Stomach (tissue), 9 donors: ENCODE results near the gene CAMK2N2. TPM values are rescaled to one million over a fixed set of nuclear protein-coding genes. Genes with fewer than 3 reads are reported as not detected.

Source experiments
- DNase-seq, 2 donors: peaks; one replicate each; pipeline versions ENCODE4 v3.0.0 to v3.0.0-alpha.2; 2013 to 2019
- H3K27ac ChIP-seq, 5 donors: fragments of 200-600 bp in 4 of 5; sonication (generic) in 4 of 5; one replicate each; pipeline ENCODE4 v1.5.1; 2013 to 2019; ENCODE audit warnings: mild to moderate bottlenecking in 1 of 5, moderate library complexity in 1 of 5
- H3K27me3 ChIP-seq, 3 donors: fragments of 200-600 bp; sonication (generic); one replicate each; pipeline ENCODE4 v1.5.1; 2017 to 2019; ENCODE audit warnings: mixed run types in 1 of 3
- H3K36me3 ChIP-seq, 4 donors: fragments of 200-600 bp; sonication (generic); 1 replicate in 3 of 4; 2 replicates in 1 of 4; pipeline ENCODE4 v1.5.1; 2016 to 2019
- H3K4me1 ChIP-seq, 4 donors: fragments of 200-600 bp; sonication (generic); one replicate each; pipeline ENCODE4 v1.5.1; 2016 to 2019
- H3K4me3 ChIP-seq, 4 donors: fragments of 200-600 bp; sonication (generic) in 3 of 4; one replicate each; pipeline ENCODE4 v1.5.1; 2016 to 2019; ENCODE audit warnings: mild to moderate bottlenecking in 1 of 4
- H3K9me3 ChIP-seq, 4 donors: fragments of 200-600 bp; sonication (generic); one replicate each; pipeline ENCODE4 v1.5.1; 2016 to 2019
- EP300 ChIP-seq: sonication (generic); formaldehyde crosslinking; IDR thresholded peaks from one replicate; pipeline ENCODE4 v1.6.1; 2017; ENCODE audit warnings: antibody characterized with exemption
- POLR2A ChIP-seq, 4 donors: fragments of 450-650 bp; IDR thresholded peaks; one replicate each; pipeline ENCODE4 v1.6.1; 2016; ENCODE audit warnings: antibody characterized with exemption in 4 of 4, control low read depth in 2 of 4, mild to moderate bottlenecking in 1 of 4, moderate library complexity in 1 of 4
- POLR2AphosphoS5 ChIP-seq, 3 donors: sonication (generic); formaldehyde crosslinking; IDR thresholded peaks; one replicate each; pipeline ENCODE4 v1.6.1; 2016; ENCODE audit warnings: antibody characterized with exemption in 3 of 3
- WGBS, 5 donors: extraction: QIAGEN DNeasy Blood & Tissue Kit in 3 of 5; methylation state at CpG; one replicate each; pipeline versions ENCODE4 v1.1.5 to v1.1.7; 2013 to 2018; 5-methylcytosine and 5-hydroxymethylcytosine counted together
- intact Hi-C: fragments of 100-400 bp; cut with DNase I; formaldehyde crosslinking; loops from one replicate; pipeline ENCODE4 v1.15.1; 2023; ENCODE audit warnings: low total_unique reads
- polyA plus RNA-seq, 3 donors: library from polyadenylated mRNA; stranded (reverse); fragments of 200-250 nt; gene quantifications; one replicate each; pipeline ENCODE4 v1.2.3, GENCODE V29; 2013
- total RNA-seq, 5 donors: library from RNA; depleted of rRNA; stranded (reverse); fragments of >200 nt; gene quantifications; one replicate each; pipeline versions ENCODE4 v1.1.0 to v1.2.3, GENCODE V29; 2014 to 2016
- TF ChIP-seq, protein P1 (sequence below), 7 experiments: fragments of 450-650 bp in 4 of 7; fragments of 200-600 bp in 3 of 7; sonication (generic) in 3 of 7; IDR thresholded peaks; one replicate each; pipeline ENCODE4 v1.5.1; 2016 to 2019; ENCODE audit warnings: antibody characterized with exemption in 7 of 7, control low read depth in 2 of 7, mild to moderate bottlenecking in 1 of 7
- donor health status: healthy with polysubstance abuse.
- donor health status: Bipolar disorder and iron deficiency.
- donor health status: healthy.

The CAMK2N2 gene
- total and polyA plus RNA-seq, 8 donors: 0.58 to 1.2 (median 0.68) TPM; not detected in 5

DNA sequence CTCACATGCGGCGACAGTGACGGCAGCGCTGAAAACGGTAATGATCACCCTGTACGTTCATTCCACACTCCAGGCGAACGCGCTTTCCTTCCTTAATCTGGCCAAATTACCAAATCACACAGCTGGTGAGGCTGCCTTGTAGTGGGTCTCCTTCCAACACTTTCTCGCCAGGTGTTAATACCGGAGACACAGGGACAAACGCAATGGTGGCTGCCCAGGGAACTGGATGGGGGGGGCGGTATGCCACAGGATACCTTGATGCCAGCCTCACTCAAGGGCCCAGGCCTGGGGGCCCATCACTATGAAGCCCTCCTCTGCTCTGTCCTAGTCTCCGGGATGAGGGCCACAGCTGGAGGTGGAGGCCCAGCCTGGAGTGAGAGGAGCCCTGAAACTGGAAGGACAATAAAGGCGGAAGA is 1.4 kb upstream of the CAMK2N2 start:
- WGBS, 5 donors: 16 to 25% (median 17%) methylated on average over 13 to 15 of the region's 15 CpGs

DNA sequence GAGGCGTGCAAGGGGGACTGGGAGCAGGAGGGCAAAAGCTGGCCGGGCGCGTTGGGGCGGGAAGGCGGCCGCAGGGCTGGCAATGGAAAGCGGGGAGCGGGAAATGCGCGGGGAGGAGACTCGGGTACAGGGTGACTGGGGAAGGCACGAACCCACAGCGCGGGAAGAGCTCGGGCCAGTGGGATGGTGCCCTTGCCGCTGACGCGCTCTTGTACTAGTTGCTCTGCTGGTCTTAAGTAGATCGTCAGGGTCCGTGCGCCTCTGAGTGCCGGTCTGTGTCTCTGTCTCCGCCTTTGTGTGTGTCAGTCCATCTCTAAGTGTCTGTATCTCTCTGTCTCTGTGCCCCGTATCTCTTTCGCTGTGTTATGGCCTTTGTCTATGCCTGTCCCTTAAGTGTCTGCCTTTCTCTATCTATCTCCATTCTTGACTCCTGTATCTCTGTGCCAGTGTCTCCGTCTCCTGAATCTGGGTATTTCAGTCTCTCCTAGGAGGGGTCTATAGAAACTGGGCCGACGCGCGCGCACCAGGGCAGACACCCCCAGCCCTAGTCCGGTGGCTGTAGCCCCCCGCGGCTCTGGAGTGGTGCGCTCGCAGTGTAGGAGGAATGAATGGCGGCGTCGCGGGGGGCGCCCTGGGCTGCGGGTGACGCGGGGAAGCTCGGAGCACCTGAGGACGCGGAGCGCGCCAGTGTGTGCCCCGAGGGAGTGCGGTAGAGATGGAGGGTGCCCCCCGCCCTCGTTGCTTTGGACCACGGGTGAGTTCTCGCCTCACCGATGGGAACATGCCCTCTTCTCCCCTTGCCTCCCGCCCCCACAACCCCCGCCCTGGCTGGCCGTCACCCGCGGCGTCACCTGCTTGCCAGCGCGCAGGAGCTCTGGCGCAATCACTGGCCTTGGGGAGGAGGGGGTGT is 756 bp upstream of the CAMK2N2 start:
- WGBS, 5 donors: 2 to 3% (median 2%) methylated on average over 40 to 66 of the region's 66 CpGs
- peak in 1 of 2 donors; percentile 65 for DNase-seq
- intact Hi-C loops: no loop called here

More for the DNA sequence above, 1.4 kb upstream of the CAMK2N2 start:
- peaks cover 0 to 11% (median 6%) of the 10 kb centered on the region in 4 donors for H3K36me3 ChIP-seq
- no peaks in the 10 kb centered on the region for H3K9me3 ChIP-seq
- no peak overlapping the region for H3K27ac ChIP-seq
- peak overlapping the region in 3 of 4 donors; percentile 45 to 64 (median 63) for H3K4me3 ChIP-seq
- H3K27me3 ChIP-seq: peaks cover 9 to 94% (median 52%) of the 10 kb centered on the region in 3 donors
- no peak for DNase-seq
- intact Hi-C loops: no loop called here
- H3K4me1 ChIP-seq: peaks cover 30 to 34% (median 32%) of the 10 kb centered on the region in 4 donors
- TF ChIP-seq, protein P1, sequence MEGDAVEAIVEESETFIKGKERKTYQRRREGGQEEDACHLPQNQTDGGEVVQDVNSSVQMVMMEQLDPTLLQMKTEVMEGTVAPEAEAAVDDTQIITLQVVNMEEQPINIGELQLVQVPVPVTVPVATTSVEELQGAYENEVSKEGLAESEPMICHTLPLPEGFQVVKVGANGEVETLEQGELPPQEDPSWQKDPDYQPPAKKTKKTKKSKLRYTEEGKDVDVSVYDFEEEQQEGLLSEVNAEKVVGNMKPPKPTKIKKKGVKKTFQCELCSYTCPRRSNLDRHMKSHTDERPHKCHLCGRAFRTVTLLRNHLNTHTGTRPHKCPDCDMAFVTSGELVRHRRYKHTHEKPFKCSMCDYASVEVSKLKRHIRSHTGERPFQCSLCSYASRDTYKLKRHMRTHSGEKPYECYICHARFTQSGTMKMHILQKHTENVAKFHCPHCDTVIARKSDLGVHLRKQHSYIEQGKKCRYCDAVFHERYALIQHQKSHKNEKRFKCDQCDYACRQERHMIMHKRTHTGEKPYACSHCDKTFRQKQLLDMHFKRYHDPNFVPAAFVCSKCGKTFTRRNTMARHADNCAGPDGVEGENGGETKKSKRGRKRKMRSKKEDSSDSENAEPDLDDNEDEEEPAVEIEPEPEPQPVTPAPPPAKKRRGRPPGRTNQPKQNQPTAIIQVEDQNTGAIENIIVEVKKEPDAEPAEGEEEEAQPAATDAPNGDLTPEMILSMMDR (IDR thresholded peaks at IDR 0.05): no peak
- TF ChIP-seq POLR2A (IDR thresholded peaks at IDR 0.05) (no peak), EP300 (no peak), POLR2AphosphoS5 (IDR thresholded peaks at IDR 0.05) (no peak)

DNA sequence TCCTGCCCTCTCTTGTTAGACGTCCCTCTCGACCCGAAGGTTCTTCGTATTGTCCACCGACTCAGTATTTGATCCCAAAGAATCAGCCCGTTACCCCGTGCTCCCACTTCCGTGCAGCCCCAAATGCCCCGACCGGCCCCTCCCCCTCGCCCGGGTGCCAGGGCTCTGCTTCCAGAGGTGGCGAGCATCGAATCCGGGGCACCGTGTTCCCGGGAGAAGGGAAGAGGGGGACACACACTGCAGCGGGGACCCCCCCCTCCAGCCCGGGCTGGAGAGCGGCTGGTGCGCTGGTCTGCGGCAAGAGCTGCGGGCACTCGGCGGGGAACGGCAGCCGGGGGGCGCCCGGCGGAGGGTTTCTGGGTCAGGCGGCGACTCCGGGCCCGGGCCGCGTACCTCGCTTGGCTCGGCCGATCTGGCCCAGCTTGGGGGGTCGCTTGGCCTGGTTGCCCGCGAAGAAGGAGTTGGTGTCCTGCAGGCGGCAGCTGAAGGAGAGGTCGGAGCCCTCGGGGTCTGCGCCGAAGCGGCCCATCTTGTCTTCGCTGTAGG is 556 bp downstream of the CAMK2N2 start:
- peaks cover 9 to 86% (median 50%) of the 10 kb centered on the region in 3 donors for H3K27me3 ChIP-seq
- peaks cover 0 to 16% (median 9%) of the 10 kb centered on the region in 4 donors for H3K36me3 ChIP-seq
- no peak overlapping the region for H3K27ac ChIP-seq
- H3K4me3 ChIP-seq: peak overlapping the region; percentile 45 to 64 (median 56)
- DNase-seq: peak in 1 of 2 donors; percentile 24
- intact Hi-C loops: no loop called here
- no peak for TF ChIP-seq POLR2A (IDR thresholded peaks at IDR 0.05)
- TF ChIP-seq, protein P1 (IDR thresholded peaks at IDR 0.05): no peak
- TF ChIP-seq POLR2AphosphoS5 (IDR thresholded peaks at IDR 0.05): no peak
- TF ChIP-seq EP300: no peak
- H3K4me1 ChIP-seq: peaks cover 30 to 34% (median 32%) of the 10 kb centered on the region in 4 donors
- WGBS, 5 donors: 1 to 2% (median 2%) methylated on average over 29 to 49 of the region's 49 CpGs
- no peaks in the 10 kb centered on the region for H3K9me3 ChIP-seq

More for the DNA sequence above, 756 bp upstream of the CAMK2N2 start:
- Histone ChIP-seq H3K4me3 (peak overlapping the region; percentile 45 to 64 (median 56)), H3K27ac (peak overlapping the region in 1 of 5 donors; percentile 7), H3K27me3 (peaks cover 9 to 95% (median 50%) of the 10 kb centered on the region in 3 donors), H3K36me3 (peaks cover 0 to 16% (median 9%) of the 10 kb centered on the region in 4 donors), H3K4me1 (peaks cover 30 to 34% (median 32%) of the 10 kb centered on the region in 4 donors), H3K9me3 (no peaks in the 10 kb centered on the region)
- TF ChIP-seq EP300: no peak
- TF ChIP-seq, protein P1 (IDR thresholded peaks at IDR 0.05): no peak
- no peak for TF ChIP-seq POLR2A (IDR thresholded peaks at IDR 0.05)
- no peak for TF ChIP-seq POLR2AphosphoS5 (IDR thresholded peaks at IDR 0.05)
